ENCODE data around the gene BAMBI.

BAMBI gene

GRCh38 chr10:28676326-28676967, 874 bp upstream of the BAMBI start:
- no peak for DNase-seq (ENCODE audit: low spot score)

DNA sequence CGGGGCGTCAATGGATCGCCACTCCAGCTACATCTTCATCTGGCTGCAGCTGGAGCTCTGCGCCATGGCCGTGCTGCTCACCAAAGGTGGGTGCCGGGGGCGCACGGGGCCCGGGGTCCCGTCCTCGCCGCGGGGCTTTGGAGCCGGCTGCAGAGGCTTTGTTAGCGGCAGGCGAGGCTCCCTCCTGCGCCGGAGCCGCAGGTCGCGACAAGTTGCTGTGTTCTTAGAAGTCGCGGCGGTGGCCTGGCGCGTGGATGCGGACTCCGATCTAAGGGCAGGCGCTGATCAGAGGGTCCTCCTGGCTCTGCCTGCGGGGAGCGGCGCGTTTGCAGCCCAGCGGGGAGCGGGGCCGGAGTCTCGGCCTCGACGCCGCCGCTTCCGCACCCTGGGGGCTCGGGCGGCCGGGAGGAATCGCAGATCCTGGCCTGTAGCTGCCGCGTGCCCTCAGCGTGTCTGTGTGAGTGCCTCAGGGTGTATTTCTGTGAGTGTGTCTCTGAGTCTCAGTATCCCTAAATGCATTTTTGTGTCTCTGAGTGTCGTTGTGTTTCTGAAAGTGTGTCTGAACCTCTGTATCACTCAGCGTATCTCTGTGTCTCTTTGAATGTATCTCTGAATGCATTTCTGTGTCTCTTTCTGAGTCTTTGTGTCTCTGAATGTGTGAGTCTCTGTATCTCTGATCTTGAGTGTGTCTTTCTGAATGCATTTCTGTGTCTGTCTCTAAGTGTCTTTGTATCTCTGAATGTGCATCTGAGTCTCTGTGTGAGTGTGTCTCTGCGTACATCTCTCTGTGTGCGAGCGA, 766 bp downstream of the BAMBI start:
- peak; percentile 52 for DNase-seq (ENCODE audit: low spot score)

DNA sequence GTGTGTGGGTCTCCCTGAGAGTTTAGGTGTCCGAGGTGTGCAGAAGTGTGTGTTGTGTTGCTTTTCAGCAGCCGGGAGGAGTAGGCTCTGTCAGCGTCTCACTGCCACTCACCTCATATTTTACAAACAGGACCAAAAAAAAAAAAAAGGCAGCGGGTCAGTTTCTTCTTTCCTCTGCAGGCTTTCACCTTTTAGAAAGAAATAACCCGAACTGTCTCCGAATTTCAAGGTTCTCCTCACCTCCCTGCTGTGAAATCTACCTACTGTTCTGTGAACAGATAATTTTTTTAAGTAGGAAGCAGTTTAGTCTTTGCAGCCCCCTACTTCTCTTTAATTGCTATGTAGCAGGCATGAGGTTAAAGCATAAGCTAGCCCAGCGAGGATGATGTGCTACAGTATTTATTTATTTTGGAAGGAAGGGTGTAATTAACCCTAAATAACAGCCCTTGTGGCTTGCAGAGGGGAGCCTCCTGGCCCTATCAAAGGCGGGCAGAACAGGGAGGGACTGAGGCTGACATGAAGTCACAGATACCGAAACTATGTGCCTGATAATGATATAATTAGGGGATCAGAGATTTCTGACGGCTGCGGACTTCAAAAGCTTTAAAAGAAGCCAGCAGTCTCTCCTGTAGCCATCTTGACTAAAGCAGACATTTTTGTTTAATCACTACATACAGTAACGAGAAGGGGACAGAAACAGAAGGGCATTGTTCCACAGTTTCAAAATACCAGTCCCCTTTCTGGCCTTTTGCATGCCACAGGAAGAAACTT, 1.6 kb downstream of the BAMBI start:
- peak; percentile 51 for DNase-seq (ENCODE audit: low spot score)

- DNase-seq (ENCODE audit: low spot score), result peak; percentile 71
These were observed 2.4 kb downstream of the BAMBI start for GRCh38 chr10:28679581-28680357.

GRCh38 chr10:28680358-28680752, 3.0 kb downstream of the BAMBI start:
- DNase-seq (ENCODE audit: low spot score), result no peak

DNA sequence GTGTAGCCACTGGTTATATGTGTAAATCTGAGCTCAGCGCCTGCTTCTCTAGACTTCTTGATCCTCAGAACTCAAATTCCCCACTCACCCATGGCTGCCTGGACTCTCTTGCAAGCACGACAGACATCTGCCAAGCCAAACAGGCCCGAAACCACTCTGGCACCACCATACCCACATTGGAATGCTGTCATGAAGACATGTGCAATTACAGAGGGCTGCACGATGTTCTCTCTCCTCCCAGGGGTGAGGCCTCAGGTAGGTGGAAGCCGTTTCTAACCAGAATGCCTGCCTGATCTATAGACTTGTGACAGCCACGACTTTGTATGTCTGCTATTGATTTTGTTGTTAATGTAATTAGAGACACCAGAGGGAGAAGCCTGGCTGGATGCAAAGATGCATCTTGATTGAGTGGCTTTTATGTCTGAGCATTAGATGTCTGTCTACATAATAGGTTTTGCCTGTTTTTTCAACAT, 4.0 kb downstream of the BAMBI start:
- DNase-seq (ENCODE audit: low spot score), result no peak

DNA sequence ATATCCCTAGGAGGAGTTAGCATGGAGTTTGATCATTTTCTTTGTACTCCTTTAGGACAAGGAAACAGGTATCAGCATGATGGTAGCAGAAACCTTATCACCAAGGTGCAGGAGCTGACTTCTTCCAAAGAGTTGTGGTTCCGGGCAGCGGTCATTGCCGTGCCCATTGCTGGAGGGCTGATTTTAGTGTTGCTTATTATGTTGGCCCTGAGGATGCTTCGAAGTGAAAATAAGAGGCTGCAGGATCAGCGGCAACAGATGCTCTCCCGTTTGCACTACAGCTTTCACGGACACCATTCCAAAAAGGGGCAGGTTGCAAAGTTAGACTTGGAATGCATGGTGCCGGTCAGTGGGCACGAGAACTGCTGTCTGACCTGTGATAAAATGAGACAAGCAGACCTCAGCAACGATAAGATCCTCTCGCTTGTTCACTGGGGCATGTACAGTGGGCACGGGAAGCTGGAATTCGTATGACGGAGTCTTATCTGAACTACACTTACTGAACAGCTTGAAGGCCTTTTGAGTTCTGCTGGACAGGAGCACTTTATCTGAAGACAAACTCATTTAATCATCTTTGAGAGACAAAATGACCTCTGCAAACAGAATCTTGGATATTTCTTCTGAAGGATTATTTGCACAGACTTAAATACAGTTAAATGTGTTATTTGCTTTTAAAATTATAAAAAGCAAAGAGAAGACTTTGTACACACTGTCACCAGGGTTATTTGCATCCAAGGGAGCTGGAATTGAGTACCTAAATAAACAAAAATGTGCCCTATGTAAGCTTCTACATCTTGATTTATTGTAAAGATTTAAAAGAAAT, 4.8 kb downstream of the BAMBI start:
- no peak for DNase-seq (ENCODE audit: low spot score)

- no peak for DNase-seq (ENCODE audit: low spot score)
These were observed 7.0 kb downstream of the BAMBI start for GRCh38 chr10:28684157-28684985.

- no peak for DNase-seq (ENCODE audit: low spot score)
These were observed 7.8 kb downstream of the BAMBI start for GRCh38 chr10:28684986-28685580.

DNA sequence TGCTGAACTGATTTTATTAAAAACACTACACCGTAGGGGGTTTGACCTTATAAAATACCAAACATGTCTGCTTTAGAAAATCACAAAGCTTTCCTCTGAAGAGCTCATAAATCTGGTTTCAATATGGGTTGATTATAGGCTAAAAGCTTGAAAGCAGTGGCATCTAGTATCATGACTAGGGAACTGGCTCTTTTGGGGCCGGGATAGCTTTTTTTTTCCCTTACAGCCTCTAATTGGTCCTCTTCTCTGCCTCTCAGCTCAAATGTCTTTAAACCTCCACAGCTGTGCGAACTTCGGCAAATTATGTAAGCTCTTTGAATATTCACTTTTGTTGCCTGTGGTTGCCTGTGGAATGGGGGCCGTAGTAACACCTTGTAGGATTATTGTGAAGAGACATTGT, 8.4 kb downstream of the BAMBI start:
- no peak for DNase-seq (ENCODE audit: low spot score)

DNA sequence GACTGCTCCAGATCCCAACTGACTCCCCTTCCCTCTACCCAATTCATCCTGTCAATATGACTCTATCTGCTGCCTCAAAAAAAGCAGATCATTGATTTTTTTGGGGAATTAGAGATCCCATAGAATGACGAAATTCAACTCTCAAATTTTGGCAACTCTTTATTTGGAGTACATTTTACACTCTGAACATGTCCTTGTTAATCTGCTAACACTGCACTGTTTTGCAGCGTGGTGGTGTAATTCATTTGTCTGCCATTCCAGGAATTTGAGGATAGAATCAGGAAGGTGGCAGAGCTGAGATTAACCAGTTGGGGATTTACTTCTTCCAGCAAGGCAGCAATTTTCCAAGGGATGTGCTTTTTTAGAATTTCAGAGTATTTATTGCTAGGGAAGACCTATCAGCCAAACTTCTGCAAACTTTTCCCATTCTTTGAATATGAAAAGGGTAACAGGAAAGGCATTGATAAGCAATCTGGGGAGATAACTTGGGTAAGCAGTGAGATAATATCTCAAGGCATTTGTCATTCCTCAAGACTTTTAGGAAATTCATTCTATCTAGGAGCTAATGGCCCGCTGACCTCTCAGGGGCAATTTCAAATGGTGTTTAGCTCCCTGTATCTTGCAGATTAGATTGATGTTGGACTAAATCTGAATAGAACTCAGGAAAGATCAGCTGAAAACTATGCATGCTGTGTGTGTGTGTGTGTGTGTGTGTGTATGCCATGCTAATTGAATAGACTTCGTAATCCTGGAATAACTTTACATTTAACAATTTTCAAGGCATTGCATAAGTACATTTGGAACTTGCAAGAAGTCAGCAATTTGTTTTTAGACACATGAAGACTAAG, 9.7 kb downstream of the BAMBI start:
- DNase-seq (ENCODE audit: low spot score), result no peak

- no peak for DNase-seq (ENCODE audit: low spot score)
These were observed 10.3 kb downstream of the BAMBI start for GRCh38 chr10:28687683-28688001.

DNA sequence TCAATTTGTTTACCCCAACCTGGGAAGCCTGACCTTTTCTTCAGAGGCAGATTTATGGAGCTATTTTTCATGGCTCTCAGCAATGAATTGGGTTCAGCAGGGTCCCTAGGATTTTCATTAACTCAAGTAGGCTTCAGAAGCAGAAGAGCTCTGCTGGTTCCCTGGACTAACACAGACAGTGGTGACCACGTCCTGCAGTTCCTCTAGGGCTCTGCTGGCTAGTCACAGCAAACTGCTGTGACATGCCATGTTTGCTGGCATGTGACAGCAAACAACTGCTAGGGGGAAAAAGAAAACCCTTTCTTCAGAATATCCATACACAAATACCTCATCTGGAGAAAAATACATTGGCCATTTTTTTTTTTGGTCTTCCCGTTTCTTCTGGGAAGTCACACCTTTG, 13.2 kb downstream of the BAMBI start:
- DNase-seq (ENCODE audit: low spot score), result no peak

GRCh38 chr10:28691187-28691694, 13.9 kb downstream of the BAMBI start:
- no peak for DNase-seq (ENCODE audit: low spot score)

- DNase-seq (ENCODE audit: low spot score), result no peak
These were observed 14.7 kb downstream of the BAMBI start for GRCh38 chr10:28692050-28692449.

DNA sequence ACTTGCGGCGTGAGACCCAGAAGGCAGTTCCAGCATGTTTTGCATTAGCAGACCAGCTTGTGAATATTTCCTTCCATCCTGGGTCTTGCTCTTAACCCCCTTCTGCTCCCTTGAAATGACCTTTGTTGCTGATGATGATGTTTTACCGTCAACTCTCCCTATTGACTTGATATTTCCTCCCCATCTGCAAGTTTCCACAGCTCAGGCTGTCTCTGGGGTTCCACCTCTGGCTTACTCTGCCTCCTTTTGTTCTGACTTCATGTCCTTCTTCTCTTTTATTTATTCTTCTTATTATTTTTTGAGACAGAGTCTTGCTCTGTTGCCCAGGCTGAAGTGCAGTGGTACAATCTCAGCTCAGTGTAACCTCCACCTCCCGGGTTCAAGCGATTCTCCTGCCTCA, 17.2 kb downstream of the BAMBI start:
- DNase-seq (ENCODE audit: low spot score), result no peak

- no peak for DNase-seq (ENCODE audit: low spot score)
These were observed 20.8 kb downstream of the BAMBI start for GRCh38 chr10:28698075-28698474.

GRCh38 chr10:28704464-28705161, 27.3 kb downstream of the BAMBI start:
- no peak for DNase-seq (ENCODE audit: low spot score)

All from RKO (cell line).